SU-DHL-6 (cell line): Measurements from ENCODE around the gene MYOM1.

ENCODE experiments used
- H2AFZ ChIP-seq: fragments of 200-600 bp; sonication (generic); 2 replicates; pipeline ENCODE4 v1.6.1; 2014; ENCODE audit warnings: low read depth, mild to moderate bottlenecking, moderate library complexity, mixed read lengths, antibody characterized with exemption, low read length; ENCODE audit not compliant: severe bottlenecking
- H3F3A ChIP-seq: fragments of 200-600 bp; shearing (Covaris generic); 2 replicates; pipeline ENCODE4 v1.6.0; 2016; ENCODE audit warnings: antibody characterized with exemption, mild to moderate bottlenecking; ENCODE audit not compliant: insufficient read depth
- H3K27ac ChIP-seq: fragments of 200-600 bp; sonication (generic); 2 replicates; pipeline ENCODE4 v1.5.1; 2016; ENCODE audit warnings: low read depth, mild to moderate bottlenecking, low read length, moderate library complexity, mixed read lengths
- H3K27me3 ChIP-seq: fragments of 200-600 bp; sonication (generic), shearing (Covaris generic); 2 replicates; pipeline ENCODE4 v1.6.0; 2014; ENCODE audit warnings: mild to moderate bottlenecking, low read length
- H3K36me3 ChIP-seq: fragments of 200-600 bp; sonication (generic); 2 replicates; pipeline ENCODE4 v1.6.1; 2014; ENCODE audit warnings: mild to moderate bottlenecking, low read length, mixed read lengths
- H3K4me2 ChIP-seq: fragments of 300-600, 200-600 bp; shearing (Covaris generic), sonication (generic); 2 replicates; pipeline ENCODE4 v1.6.0; 2014; ENCODE audit warnings: low read length, low read depth, mild to moderate bottlenecking; ENCODE audit not compliant: poor library complexity, severe bottlenecking
- H3K4me3 ChIP-seq: fragments of 200-600 bp; sonication (generic); 2 replicates; pipeline ENCODE4 v1.5.1; 2014; ENCODE audit warnings: antibody characterized with exemption, low read length, mild to moderate bottlenecking, mixed read lengths; ENCODE audit not compliant: insufficient read depth, poor library complexity, severe bottlenecking
- H3K79me2 ChIP-seq: fragments of 200-600 bp; sonication (generic); 2 replicates; pipeline ENCODE4 v1.6.1; 2014; ENCODE audit warnings: mild to moderate bottlenecking, low read length, moderate library complexity; ENCODE audit not compliant: insufficient read depth
- H3K9ac ChIP-seq: fragments of 200-600 bp; sonication (generic); 2 replicates; pipeline ENCODE4 v1.7.0; 2014; ENCODE audit warnings: mild to moderate bottlenecking, low read length
- H3K9me2 ChIP-seq: fragments of 200-600 bp; sonication (generic); replicated peaks from 2 replicates; pipeline ENCODE4 v1.6.1; 2014; ENCODE audit warnings: low read length; ENCODE audit not compliant: insufficient read depth
- H3K9me3 ChIP-seq: fragments of 200-600 bp; sonication (generic); 2 replicates; pipeline ENCODE4 v1.6.1; 2014; ENCODE audit warnings: low read length, mixed read lengths; ENCODE audit not compliant: insufficient read depth
- H4K20me1 ChIP-seq: fragments of 200-600 bp; sonication (generic); 2 replicates; pipeline ENCODE4 v1.6.1; 2014; ENCODE audit warnings: low read depth, mild to moderate bottlenecking, antibody characterized with exemption, low read length, moderate library complexity, mixed read lengths
- CTCF ChIP-seq: fragments of 200-600 bp; sonication (generic); IDR thresholded peaks from one replicate; pipeline ENCODE4 v1.5.1; 2017; ENCODE audit warnings: antibody characterized with exemption, mild to moderate bottlenecking, low read length, moderate library complexity; ENCODE audit not compliant: insufficient read depth, poor library complexity, severe bottlenecking
- EZH2phosphoT487 ChIP-seq: fragments of 200-600 bp; sonication (generic), shearing (Covaris generic); conservative IDR thresholded peaks from 2 replicates; pipeline ENCODE4 v1.6.1; 2018; ENCODE audit warnings: mild to moderate bottlenecking, antibody characterized with exemption, low read length, moderate library complexity, mixed read lengths

The MYOM1 gene

GRCh38 chr18:3230401-3231334 lies 10.9 kb upstream of the MYOM1 start:
- Histone ChIP-seq H3K36me3 (no peaks in the 10 kb centered on the region), H3F3A (no peaks in the 10 kb centered on the region), H3K9me3 (no peaks in the 10 kb centered on the region), H3K4me3 (no peak overlapping the region), H3K27me3 (no peaks in the 10 kb centered on the region), H3K79me2 (no peaks in the 10 kb centered on the region), H3K9ac (no peak overlapping the region), H3K9me2 (no peaks in the 10 kb centered on the region), H3K27ac (no peak overlapping the region), H2AFZ (no peak overlapping the region), H4K20me1 (no peaks in the 10 kb centered on the region), H3K4me2 (no peak overlapping the region)
- TF ChIP-seq EZH2phosphoT487 (no peak), CTCF (no peak)

GRCh38 chr18:3226048-3226447 lies 6.3 kb upstream of the MYOM1 start:
- Histone ChIP-seq H3K36me3 (no peaks in the 10 kb centered on the region), H3K4me3 (no peak overlapping the region), H3K4me2 (no peak overlapping the region), H3K27me3 (no peaks in the 10 kb centered on the region), H3K79me2 (no peaks in the 10 kb centered on the region), H2AFZ (no peak overlapping the region), H3K27ac (no peak overlapping the region), H3K9ac (no peak overlapping the region), H4K20me1 (no peaks in the 10 kb centered on the region), H3K9me2 (no peaks in the 10 kb centered on the region), H3K9me3 (no peaks in the 10 kb centered on the region), H3F3A (no peaks in the 10 kb centered on the region)
- TF ChIP-seq CTCF (no peak), EZH2phosphoT487 (no peak)

DNA sequence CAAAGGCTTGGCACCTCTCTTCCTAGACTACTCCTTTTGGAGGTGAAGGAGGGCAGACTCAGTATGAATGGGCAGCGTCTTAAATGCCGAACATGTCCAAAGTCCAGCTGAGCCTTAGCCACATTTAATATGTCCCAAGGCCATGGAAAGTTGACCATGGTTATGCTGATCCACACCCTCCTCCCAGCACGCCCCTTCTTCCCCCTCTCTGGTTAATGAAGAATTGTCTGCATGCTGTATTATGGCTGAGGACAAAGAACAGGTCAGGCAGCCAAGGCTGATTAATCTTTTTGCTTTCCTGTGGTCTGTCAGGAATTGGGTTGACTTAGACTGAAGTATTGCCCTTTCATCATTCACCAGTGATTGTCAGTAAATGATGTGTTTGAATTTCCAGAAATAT lies 5.8 kb upstream of the MYOM1 start:
- H3K4me2 ChIP-seq: no peak overlapping the region
- H3K4me3 ChIP-seq: no peak overlapping the region
- TF ChIP-seq EZH2phosphoT487: no peak
- TF ChIP-seq CTCF: no peak
- no peaks in the 10 kb centered on the region for H3K9me3 ChIP-seq
- no peaks in the 10 kb centered on the region for H3F3A ChIP-seq
- H2AFZ ChIP-seq: no peak overlapping the region
- H3K9ac ChIP-seq: no peak overlapping the region
- H4K20me1 ChIP-seq: no peaks in the 10 kb centered on the region
- H3K9me2 ChIP-seq: no peaks in the 10 kb centered on the region
- no peak overlapping the region for H3K27ac ChIP-seq
- no peaks in the 10 kb centered on the region for H3K36me3 ChIP-seq
- no peaks in the 10 kb centered on the region for H3K27me3 ChIP-seq
- H3K79me2 ChIP-seq: no peaks in the 10 kb centered on the region
